Stimulated activated CD8-positive, alpha-beta memory T cell treated with anti-CD3 and anti-CD28 coated beads, Interleukin-2, amount 100 ng/mL, for 1 hour (primary cell): Measurements from ENCODE around the gene TC2N.
A peak's percentile ranks its signal among the peaks of the same experiment; 100 is the strongest.
"Not testable (repeated sequence)": the region's sequence is repeated elsewhere in the genome, so short reads cannot be mapped to it uniquely, and the experiment has no call there.

Experiments used
- DNase-seq, 2 donors: peaks; one replicate each; pipeline ENCODE4 v3.0.0-alpha.2; 2020; ENCODE audit warnings: low read depth in 2 of 2

TC2N gene

GRCh38 chr14:91889477-91890211 lies 22.3 kb upstream of the TC2N start:
- no peak for DNase-seq

GRCh38 chr14:91888641-91889476 lies 21.5 kb upstream of the TC2N start:
- DNase-seq = no peak

- no peak for DNase-seq
These were observed 19.6 kb upstream of the TC2N start for GRCh38 chr14:91886961-91887360.

GRCh38 chr14:91885839-91886238 lies 18.5 kb upstream of the TC2N start:
- no peak for DNase-seq

- DNase-seq = no peak
These were observed 17.9 kb upstream of the TC2N start for GRCh38 chr14:91885113-91885712.

GRCh38 chr14:91884664-91885063 lies 17.3 kb upstream of the TC2N start:
- no peak for DNase-seq

GRCh38 chr14:91883753-91884152 lies 16.4 kb upstream of the TC2N start:
- DNase-seq = no peak

GRCh38 chr14:91882776-91883175 lies 15.4 kb upstream of the TC2N start:
- DNase-seq = no peak

- no peak for DNase-seq
These were observed 15.0 kb upstream of the TC2N start for GRCh38 chr14:91882369-91882768.

- DNase-seq = no peak
These were observed 11.9 kb upstream of the TC2N start for GRCh38 chr14:91879196-91879595.

- no peak for DNase-seq
These were observed 10.9 kb upstream of the TC2N start for GRCh38 chr14:91878274-91878673.

- DNase-seq = no peak
These were observed 10.1 kb upstream of the TC2N start for GRCh38 chr14:91877376-91877915.

GRCh38 chr14:91876492-91876891 lies 9.2 kb upstream of the TC2N start:
- DNase-seq = no peak

- DNase-seq = no peak
These were observed 8.4 kb upstream of the TC2N start for GRCh38 chr14:91875525-91876286.

- DNase-seq = peak in 1 of 2 donors; percentile 48
These were observed 6.4 kb upstream of the TC2N start for GRCh38 chr14:91873471-91874415.

- no peak for DNase-seq
These were observed 5.5 kb upstream of the TC2N start for GRCh38 chr14:91872517-91873470.

- no peak for DNase-seq
These were observed 4.7 kb upstream of the TC2N start for GRCh38 chr14:91872011-91872501.

GRCh38 chr14:91871401-91871800 lies 4.1 kb upstream of the TC2N start:
- not testable (repeated sequence) for DNase-seq

- no peak for DNase-seq
These were observed 3.6 kb upstream of the TC2N start for GRCh38 chr14:91870890-91871289.
